HT1080 (cell line): ENCODE data around the gene TNFRSF9. TPM values are rescaled to one million over a fixed set of nuclear protein-coding genes. Genes with fewer than 3 reads are reported as not detected.
"Not testable (repeated sequence)": the region's sequence is repeated elsewhere in the genome, so short reads cannot be mapped to it uniquely, and the experiment has no call there.

Experiments used
- DNase-seq: peaks from one replicate; pipeline ENCODE4 v3.0.0-alpha.2; 2015; ENCODE audit warnings: low read depth
- total RNA-seq: library from RNA; depleted of rRNA; stranded (reverse); fragments of >200 nt; shearing (Covaris generic); gene quantifications from 2 replicates; pipeline ENCODE4 v1.2.3, GENCODE V29; 2014

TNFRSF9 gene
- total RNA-seq, 1 experiment from 2014 or later: 2.8 TPM

- DNase-seq: peak; percentile 99
Measured at GRCh38 chr1:7961216-7962013, 20.8 kb upstream of the TNFRSF9 start, which contains the start of gene PARK7. Gene PARK7, plus strand, starts transcription at chr1:7961711. Its CDS starts 1,075 bp downstream, at chr1:7962786.

DNA sequence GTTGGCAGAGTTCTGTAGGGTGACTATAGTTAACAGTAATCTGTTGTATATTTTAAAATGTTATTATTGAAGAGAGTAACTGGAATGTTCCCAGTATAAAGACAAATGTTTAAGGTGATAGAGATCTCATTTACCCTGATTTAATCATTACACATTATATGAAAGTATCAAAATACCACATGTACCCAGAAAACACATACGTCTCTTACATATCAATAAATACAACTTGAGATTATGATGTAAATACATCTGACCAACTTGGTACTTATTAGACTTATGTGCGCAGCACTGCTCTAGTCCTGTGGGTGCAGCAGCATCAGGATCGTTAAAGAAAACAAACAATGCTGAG lies 20.2 kb upstream of the TNFRSF9 start:
- no peak for DNase-seq

- no peak for DNase-seq
Measured at GRCh38 chr1:7960165-7960564, 19.5 kb upstream of the TNFRSF9 start.

DNA sequence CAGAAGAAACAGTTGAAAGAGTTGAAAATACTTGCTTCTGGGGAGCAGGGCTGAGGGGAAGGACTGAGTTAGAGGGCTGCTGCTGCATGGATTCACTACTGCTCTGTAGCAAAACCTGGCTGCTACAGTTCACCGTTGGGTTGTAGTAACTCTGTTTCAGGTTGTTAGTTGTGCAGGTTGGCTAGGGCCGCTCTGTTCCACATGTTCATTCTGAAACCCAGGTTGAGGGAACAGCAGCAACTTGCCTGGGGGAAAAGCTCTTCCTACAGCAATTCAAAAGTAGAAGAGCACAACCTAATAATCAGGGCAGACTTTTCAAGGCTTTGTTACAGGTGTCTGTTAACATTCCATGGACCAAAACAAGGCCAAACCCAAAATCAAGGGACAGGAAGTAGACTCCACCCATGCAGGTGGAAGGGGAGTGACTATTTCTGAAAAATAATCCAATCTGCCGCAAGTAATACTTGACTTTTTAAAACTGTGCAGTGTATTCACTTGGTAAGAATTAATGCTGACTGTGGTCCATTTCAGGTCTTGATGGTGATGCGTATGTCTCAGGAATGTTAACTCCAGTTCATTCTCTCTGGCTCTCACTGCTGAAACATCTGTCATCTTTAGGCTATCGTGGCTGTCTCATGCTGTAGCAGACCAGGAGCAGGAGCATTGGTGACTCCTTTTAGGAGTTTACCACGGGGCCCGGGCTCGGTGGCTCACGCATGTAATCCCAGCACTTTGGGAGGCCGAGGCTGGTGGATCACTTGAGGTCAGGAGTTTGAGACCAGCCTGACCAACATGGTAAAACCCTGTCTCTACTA lies 15.8 kb upstream of the TNFRSF9 start:
- DNase-seq: peak; percentile 41

GRCh38 chr1:7954683-7955082 lies 14.0 kb upstream of the TNFRSF9 start:
- no peak for DNase-seq

DNA sequence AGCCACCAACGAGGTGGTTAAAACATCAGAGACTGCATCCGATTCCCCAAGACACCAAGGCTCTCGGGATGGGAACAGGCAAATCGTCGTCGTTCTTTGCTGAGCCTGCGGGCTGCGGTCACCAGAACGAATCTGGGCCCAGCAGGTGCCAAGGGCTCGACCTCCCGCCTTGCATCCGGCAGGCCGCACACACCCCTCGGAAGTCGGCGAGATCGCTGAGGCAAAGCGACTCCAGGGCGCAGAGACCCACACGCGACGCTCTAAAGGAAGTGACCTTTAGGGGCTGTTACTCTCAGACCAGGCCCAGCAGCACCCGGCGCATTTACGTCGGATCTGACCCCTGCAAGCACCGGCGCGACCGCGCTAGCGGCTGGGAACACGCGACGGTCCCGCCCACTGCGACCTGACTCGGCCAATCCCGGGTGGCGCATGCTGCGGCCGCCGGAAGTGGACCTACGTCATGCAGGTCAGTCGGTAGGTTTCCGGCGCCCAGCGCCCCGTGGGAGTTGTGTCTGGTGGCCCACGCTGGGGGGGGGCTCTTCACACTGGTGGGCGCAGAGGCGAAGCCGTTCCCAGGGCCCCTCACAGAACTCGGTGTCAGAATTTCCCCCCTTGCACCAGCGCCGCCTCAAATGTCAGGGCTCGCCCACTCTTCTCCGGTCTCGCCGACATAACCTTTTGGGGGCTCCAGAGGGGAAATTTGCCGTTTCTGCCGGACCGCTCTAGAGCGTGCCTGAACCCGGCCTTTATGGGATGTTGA lies 13.4 kb upstream of the TNFRSF9 start:
- DNase-seq: peak; percentile 84

- not testable (repeated sequence) for DNase-seq
Measured at GRCh38 chr1:7952791-7953190, 12.2 kb upstream of the TNFRSF9 start.

DNA sequence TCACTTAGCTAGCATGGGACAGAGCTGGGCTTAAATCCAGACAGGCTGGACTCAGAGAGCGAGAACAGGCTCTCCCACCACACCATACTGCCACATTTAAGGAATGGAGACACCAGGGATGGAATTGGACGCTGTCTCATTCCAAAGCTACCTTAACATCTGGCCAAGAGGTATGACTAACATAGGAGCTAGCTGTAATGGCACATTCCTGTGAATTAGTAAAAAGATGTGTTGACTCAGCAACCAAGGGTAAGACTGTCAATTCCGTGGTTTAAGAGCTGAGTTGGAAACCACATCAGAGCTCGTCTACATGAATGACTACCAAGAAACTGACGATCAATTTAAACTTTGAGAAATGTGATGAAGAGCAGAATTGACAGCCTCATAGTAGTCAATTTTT lies 8.3 kb upstream of the TNFRSF9 start:
- peak; percentile 93 for DNase-seq

DNA sequence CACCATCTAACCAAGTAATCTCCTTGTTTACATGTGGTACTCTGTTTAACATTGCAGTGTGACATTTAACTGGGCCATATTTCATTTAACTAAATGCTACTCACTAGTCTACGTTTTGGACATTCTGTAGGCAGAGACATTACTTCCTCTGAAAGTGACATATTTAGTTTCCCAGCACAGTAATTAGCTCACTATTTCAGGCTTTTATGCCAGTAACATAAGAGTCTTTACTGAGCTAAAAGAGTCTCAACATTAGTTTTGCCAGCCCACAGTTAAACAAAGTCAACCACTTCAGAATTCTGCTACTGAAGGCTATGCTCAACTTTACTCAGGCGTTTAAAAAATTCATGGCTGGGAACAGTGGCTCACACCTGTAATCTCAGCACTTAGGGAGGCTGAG lies 2.6 kb upstream of the TNFRSF9 start:
- no peak for DNase-seq

- no peak for DNase-seq
Measured at GRCh38 chr1:7942214-7942921, 1.7 kb upstream of the TNFRSF9 start.

DNA sequence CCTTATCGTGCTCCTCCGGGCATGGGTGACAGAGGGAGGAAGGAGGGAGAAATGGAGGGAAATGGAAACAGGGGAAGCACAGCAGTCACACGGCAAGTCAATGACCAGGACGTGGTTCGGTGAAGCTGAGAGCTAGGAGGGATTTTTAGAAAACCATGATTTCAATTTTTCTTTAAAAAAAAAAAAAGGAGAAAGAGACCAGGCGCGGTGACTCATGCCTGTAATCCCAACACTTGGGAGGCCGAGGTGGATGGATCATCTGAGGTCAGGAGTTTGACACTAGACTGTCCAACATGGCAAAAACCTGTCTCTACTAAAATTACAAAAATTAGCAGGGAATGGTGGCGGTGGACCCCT lies 776 bp upstream of the TNFRSF9 start:
- peak; percentile 65 for DNase-seq

DNA sequence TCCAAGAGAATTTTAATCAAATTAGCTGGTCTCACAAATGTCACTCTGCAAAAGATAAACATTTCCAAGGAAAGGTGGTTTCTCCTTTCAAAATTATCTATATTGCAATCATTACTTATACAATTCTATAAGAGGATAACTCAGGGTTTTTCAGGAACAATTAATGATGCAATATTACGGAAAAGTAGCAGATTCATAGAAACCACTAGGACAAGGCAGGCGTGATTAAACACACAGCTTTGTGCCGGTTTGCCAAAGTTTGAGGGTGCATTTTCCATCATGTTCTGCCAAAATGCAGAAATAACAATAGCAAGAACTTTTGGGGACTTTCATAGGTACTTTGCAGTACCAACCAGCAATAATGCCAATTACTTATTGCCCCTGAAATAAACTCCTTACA lies 605 bp downstream of the TNFRSF9 start:
- DNase-seq: no peak

DNA sequence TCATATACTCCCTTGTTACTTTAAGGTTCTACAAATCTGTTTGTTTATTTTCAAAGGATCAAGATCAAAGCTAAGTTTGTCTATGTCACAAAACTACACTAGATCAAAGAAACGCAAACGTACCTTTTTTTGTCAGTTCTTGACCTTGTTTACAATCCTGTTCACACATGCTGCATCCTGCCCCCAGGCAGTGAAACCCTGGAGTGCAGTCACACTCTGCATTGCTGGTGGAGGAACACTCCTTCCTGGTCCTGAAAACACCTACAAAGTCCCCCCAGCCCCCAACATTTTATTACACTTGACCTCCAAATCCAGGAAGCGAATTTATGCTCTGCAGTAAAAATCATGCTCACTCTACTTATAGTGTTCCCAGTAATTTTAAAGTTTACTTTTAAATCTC lies 2.6 kb downstream of the TNFRSF9 start:
- no peak for DNase-seq

- no peak for DNase-seq
Measured at GRCh38 chr1:7932524-7933138, 8.0 kb downstream of the TNFRSF9 start.

DNA sequence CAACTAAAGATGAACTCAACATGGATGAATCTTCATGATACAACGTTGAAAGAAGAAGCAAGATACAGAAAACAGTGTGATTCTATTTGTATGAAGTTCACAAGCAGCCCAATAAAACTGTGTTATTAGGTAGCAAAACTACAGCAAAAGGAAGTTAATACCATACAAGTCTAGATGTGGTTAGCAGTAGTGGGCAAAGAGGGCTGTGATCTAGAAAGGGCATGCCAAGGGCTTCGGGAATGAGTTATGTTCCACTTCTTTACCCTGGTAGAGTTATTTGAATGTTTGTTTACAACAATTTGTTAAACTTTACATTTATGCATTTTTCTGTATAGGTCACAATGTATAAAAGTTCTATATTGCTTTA lies 9.2 kb downstream of the TNFRSF9 start:
- no peak for DNase-seq

DNA sequence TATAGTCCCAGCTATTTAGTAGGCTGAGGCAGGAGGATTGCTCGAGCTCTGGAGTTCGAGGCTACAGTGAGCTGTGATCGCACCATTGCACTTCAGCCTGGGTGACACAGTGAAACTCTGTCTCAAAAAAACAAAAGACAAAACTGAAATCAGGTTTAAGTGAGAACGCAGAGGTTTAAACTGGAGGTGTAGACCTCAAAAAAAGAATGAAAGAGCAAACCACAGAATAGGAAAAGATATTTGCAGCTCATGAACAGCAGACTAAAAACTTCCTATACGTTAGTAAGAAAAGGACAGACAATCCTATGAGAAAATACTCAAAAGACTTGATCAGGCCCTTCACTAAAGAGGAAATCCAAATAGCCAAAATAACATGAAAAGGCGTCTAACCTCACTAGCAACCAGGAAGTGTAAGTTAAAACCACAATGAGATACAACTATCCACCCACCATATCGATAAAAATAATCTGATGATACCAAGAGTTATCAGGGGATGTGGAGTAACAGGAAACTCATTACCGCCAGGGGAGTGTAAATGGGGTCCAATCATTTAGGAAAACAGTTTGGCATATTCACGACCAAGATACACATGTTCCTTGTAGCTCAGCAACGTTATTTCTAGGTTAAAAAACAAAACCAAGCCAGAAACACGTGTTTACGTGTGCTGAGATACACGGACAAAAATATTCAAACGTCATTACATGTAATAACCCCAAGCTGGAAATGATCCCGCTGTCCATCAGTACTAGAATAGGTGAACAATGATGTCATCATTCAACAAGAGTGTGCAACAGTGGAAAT lies 9.8 kb downstream of the TNFRSF9 start:
- DNase-seq: no peak

GRCh38 chr1:7929637-7930036 lies 11.0 kb downstream of the TNFRSF9 start:
- DNase-seq: no peak

- no peak for DNase-seq
Measured at GRCh38 chr1:7928247-7928646, 12.4 kb downstream of the TNFRSF9 start.

DNA sequence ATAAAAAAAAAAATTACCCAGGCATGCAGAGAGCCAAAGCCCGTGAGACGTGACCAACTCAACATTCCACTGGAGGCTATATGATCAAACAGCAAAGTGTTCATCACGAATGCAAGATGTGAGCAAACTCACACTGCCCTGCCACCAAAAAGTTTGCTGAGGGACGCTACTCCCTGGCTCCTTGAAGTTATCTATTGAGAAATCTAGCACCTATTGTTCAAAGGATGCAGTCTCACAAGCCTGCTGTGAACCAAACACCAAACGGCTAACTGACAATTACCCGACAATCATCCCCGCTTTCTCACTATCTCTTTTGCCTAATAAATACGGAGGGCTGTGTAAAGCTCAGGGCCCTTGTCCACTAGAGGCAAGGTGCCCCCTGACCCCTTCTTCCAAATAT lies 13.6 kb downstream of the TNFRSF9 start:
- not testable (repeated sequence) for DNase-seq

GRCh38 chr1:7922301-7922700 lies 18.3 kb downstream of the TNFRSF9 start:
- DNase-seq: peak; percentile 59
